Measurements from ENCODE around the gene EXOC4.
A peak's percentile ranks its signal among the peaks of the same experiment; 100 is the strongest.

EXOC4 gene

DNA sequence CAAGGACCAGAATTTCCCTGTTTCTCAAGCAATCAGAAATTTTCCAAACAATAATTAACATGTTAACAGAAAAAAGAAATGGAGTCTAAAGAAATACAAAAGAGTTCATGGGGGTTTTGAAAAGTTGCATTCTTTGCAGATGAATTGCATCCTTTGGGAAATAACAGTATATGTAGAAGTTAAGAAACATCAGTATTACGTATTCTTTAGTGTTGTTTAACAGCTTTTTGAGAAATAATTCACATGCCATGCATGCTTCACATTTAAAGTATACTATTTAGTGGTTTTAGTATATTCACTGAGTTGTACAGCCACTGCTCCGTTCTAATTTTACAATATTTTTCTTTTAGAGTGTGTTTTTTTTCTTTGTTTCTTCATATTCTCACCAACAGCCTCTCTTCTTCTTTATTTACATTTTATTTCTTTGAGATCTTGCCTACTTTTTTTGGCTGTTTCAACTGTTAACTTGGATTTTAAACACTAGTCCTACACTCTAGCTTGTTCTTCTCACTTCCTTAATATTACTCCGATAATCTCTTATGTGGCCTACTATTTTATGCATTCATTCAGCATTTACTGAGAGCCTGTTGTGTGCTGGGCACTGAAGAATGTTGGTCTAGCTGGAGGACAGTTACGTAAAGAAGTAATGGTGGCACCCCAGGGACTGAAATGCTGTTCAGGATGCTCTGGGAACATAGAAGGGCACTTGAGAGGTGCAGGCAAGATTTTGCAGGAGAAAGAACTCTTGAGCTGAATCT is 330.1 kb downstream of the EXOC4 start:
- no peak for DNase-seq

GRCh38 chr7:133583545-133584171 is 330.8 kb downstream of the EXOC4 start:
- no peak for DNase-seq

- DNase-seq, result no peak
Observed at GRCh38 chr7:133584956-133585668, 332.2 kb downstream of the EXOC4 start.

DNA sequence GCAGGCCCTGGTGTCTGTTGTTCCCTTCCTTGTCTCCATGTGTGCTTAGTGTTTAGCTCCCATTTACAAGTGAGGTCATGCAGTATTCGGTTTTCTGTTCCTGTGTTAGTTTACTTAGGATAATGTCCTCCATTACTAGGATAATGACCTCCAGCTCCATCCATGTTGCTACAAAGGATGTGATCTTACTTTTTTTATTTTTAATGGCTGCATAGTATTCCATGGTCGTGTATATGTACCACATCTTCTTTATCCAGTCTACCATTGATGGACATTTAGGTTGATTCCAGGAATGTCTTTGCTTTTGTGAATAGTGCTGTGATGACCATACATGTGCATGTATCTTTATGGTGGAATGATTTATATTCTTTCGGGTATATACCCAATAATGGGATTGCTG is 333.4 kb downstream of the EXOC4 start:
- DNase-seq, result no peak

DNA sequence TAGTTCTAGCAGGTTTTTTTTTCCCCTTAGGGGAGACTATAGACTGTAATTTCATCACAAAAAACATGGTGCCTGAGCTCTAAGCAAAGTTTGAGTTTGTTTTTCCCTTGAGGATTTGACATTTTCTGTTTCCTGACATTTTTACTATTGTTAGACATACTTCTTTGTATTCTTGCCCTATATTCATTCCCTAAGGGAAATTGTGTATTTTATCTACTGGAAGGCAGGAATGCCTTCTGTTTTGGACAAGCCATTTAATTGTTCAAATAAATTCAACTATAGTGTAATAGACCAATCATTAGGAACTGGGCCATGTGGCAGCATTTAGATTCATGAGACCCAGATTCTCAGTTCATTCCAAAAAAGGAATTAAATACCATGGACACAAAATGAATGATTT is 335.0 kb downstream of the EXOC4 start:
- no peak for DNase-seq

DNA sequence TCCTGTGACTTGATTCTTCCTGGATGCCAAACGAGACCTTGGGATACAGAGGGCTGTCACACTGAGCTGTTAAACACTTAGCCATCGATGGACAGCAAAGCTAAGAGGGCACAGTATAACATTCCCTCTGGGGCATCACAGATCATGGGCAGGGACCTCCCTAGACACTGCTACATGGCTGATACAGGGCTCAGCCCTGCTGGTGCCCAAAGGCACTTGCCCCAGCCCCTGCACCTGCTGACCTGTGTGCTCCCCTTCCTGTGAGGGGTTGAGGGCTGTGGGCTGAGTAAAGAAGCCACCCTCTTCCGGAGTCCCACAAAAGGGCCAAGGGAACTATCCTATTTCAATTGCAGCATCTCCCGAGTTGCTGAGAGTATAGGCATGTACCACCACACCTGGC is 337.9 kb downstream of the EXOC4 start:
- no peak for DNase-seq

GRCh38 chr7:133591704-133592340 is 338.9 kb downstream of the EXOC4 start:
- DNase-seq, result no peak

GRCh38 chr7:133593561-133593960 is 340.7 kb downstream of the EXOC4 start:
- DNase-seq, result no peak

DNA sequence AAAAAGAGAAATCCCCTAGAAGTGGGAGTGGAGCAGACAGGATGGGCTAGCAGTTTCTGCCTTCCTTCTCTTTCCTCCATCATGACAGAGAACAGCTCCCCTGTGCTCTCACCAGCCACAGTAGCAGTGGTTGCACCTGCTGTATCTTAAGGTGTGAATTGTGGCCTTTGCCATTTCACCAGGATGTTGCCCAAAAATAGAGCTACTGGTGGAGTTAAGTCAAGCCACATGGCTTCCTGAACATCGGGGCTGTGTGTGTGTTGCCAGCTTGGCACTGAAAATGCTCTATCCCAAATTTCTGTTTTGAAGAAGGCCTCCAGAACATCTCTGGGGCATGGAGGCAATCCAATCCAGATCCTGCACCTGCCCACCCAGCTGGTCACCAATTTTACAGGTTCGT is 348.7 kb downstream of the EXOC4 start:
- no peak for DNase-seq

DNA sequence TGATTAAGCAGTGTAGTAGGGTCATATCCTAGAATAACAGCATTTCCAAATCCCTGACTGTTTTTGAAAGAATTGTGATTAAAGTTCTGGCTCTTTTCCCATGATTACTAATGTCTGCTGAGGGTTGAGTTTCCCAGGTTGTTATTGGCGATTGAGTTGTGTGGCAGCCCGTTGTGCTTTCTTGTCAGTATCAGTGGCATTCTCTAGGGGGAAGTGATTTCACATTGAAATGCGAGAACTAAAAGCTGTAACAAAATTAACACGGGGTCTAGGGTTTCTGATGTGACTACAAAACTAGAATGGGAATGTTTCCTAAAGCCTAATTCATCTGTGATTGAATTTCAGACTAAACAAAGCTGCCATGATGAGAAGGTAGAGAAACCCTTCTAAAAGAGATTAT is 349.4 kb downstream of the EXOC4 start:
- DNase-seq, result peak; percentile 46

DNA sequence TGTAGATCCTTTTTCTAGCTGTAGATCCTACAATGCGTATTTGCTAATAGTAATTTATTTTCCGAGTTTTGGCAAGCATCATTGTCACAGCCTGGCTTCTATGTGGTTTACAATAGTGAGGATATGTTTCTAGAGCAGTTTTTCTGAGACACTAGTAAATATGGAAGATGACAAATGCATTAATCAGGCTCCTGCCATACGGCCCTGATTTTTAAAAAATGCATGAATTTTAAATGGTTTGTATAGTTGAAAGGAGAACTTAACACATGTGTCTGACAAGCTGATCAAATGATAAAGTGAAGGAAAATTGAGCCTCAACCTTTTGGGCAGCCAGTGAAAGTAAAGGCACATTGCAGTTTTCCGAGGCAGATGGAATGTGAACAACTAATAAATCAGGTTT is 354.1 kb downstream of the EXOC4 start:
- no peak for DNase-seq

DNA sequence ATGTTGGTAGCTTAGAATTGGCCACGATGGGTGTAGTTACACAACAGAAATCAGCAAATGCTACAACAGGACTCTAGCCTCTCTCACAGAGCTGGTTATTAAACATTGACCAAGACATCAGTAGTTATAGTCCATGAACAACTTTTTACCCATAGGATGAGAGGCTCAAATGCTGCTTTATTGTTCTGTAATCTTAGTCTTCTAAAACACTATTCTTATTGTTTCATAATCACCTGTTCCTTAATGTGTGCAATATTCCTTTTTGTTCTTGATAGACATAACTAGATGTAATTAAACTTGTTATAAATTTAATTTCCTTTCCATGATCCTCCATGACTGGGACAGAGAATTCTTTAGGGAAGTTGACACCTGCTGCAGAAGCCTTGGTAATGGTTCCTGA is 356.9 kb downstream of the EXOC4 start:
- DNase-seq, result no peak

- no peak for DNase-seq
Observed at GRCh38 chr7:133611955-133612354, 359.1 kb downstream of the EXOC4 start.

DNA sequence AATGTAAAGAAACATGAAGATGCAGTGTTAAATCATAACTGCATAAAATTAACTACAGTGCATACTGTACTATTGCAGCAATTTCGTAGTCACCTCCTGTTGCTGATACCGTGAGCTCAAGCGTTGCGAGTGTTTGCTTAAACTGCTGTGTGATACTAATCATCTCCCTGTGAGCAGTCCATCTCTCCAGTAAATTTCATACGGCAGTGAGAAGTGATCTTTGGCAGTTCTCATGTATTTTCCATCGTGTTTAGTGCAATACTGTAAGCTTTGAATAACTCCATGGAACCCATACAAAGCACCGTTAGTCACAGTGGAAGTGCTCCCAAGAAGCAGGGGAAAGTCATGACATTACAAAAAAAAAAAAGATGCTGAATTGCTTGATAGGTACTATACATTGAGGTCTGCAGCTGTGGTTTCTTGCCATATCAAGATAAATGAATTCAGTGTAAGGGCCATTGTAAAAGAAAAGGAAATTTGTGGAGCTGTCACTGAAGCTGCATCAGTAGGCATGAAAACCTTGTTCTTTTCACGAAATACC is 360.4 kb downstream of the EXOC4 start:
- DNase-seq, result no peak

GRCh38 chr7:133614251-133614650 is 361.4 kb downstream of the EXOC4 start:
- DNase-seq, result no peak

DNA sequence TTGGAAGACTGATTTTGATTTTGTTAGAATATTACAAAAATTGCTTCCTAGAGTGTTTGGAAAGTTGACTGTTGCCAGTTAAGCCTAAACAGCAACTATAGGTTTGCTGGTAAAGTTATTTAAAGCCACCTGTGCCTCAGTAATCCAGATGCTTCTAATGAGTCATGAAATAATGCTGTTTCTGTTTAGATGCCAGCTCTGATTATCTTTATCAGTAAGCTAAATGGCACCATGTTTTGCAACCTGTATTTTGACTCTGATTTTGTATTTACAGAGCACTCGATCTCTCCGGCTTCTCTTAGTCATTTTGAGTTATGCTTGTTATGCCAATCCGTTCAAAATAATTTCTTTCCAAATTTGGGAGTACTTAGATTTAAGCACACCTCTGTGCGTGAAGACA is 366.1 kb downstream of the EXOC4 start:
- DNase-seq, result no peak

DNA sequence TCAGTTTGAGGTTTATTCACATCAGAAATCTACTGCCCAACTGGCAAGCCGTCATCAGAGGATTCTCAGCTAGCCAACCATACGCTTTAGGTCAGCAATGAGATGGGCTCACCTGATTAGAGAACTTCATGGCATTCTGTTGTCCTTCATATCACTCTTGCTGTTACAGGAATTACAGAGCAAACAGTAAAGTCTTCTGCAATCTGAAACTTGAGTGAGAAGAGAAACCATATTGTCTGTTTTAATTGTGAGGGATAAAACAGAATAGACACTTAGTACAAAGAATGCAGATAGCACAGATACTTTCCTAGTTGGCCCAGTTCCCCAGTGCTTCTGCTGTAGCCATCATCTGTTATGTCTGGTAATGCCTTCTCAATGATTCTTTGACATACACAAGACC is 366.6 kb downstream of the EXOC4 start:
- DNase-seq, result no peak

- peak; percentile 76 for DNase-seq
Observed at GRCh38 chr7:133623721-133624120, 370.8 kb downstream of the EXOC4 start.

DNA sequence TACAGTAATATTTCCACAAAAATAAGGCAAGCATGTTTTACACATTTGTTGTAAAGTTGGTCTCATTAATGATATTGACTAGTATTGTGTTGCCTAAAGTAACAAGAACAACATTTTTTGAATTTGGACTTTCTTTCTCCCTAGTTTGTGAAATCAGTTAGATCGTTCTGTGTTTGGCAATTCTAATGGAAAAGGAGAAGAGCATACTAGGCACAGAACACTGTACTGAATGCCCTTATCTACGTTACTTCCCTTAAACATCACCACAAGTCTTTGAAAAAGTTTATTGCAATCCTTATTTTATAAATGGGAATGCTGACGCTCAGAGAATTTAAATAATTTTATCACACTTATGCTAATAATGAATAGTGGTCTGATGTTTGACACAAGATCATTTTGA is 372.2 kb downstream of the EXOC4 start:
- no peak for DNase-seq

- DNase-seq, result no peak
Observed at GRCh38 chr7:133629701-133630100, 376.8 kb downstream of the EXOC4 start.

DNA sequence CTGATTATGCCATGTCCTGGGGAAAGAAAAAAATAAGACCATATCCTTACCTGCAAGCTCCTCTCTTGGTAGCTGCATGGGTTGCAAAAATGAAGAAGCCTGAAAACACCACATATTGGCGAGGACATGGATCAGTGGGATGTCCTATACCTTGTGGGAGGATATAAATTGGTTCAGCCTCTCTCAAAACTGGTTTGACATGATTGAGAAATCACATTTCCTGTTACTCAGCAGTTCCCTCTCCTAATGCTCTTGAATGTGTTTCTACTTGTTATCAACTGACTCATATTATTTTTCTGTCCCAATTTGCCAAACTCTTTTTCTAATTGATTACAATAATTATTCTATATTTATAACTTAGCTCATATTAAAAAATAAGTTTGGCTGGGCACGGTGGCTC is 380.2 kb downstream of the EXOC4 start:
- DNase-seq, result no peak

- DNase-seq, result no peak
Observed at GRCh38 chr7:133635541-133635940, 382.7 kb downstream of the EXOC4 start.

- DNase-seq, result no peak
Observed at GRCh38 chr7:133638857-133639256, 386.0 kb downstream of the EXOC4 start.

All from NCI-H524 treated with DMSO at 0.1 percent for 48 hours (cell line).